Measurements from ENCODE around the gene SOCS3.

DNA sequence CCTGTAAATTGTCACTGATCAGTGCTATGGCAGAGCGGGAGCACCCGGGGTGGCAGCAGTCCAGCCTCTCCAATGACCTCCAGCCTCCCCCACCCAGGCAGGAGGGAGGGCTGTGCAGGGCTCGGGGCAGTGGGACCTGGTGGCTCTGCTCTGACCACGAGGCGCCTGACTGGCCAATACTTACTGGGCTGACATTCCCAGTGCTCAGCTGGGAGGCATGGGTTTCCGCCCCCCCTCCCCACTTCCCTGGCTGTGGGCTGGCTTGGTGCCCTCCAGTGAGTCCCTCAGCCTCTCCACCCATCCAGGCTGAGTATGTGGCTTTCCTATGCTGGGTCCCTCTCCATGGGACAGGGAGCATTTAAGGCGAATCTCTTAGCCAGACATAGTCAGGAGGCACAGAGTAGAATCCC, 2.7 kb downstream of the SOCS3 start:
- TF ChIP-seq, protein P1, sequence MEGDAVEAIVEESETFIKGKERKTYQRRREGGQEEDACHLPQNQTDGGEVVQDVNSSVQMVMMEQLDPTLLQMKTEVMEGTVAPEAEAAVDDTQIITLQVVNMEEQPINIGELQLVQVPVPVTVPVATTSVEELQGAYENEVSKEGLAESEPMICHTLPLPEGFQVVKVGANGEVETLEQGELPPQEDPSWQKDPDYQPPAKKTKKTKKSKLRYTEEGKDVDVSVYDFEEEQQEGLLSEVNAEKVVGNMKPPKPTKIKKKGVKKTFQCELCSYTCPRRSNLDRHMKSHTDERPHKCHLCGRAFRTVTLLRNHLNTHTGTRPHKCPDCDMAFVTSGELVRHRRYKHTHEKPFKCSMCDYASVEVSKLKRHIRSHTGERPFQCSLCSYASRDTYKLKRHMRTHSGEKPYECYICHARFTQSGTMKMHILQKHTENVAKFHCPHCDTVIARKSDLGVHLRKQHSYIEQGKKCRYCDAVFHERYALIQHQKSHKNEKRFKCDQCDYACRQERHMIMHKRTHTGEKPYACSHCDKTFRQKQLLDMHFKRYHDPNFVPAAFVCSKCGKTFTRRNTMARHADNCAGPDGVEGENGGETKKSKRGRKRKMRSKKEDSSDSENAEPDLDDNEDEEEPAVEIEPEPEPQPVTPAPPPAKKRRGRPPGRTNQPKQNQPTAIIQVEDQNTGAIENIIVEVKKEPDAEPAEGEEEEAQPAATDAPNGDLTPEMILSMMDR (IDR thresholded peaks at IDR 0.05), result no peak
- TF ChIP-seq POLR2A (IDR thresholded peaks at IDR 0.05), result no peak
